GM19238 (cell line): ENCODE data around the gene VARS1.
"Not testable (repeated sequence)": the region's sequence is repeated elsewhere in the genome, so short reads cannot be mapped to it uniquely, and the experiment has no call there.

Experiments
- DNase-seq: peaks from one replicate; pipeline ENCODE4 v3.0.0; 2011; ENCODE audit warnings: low spot score; ENCODE audit not compliant: insufficient read length

Gene VARS1

DNA sequence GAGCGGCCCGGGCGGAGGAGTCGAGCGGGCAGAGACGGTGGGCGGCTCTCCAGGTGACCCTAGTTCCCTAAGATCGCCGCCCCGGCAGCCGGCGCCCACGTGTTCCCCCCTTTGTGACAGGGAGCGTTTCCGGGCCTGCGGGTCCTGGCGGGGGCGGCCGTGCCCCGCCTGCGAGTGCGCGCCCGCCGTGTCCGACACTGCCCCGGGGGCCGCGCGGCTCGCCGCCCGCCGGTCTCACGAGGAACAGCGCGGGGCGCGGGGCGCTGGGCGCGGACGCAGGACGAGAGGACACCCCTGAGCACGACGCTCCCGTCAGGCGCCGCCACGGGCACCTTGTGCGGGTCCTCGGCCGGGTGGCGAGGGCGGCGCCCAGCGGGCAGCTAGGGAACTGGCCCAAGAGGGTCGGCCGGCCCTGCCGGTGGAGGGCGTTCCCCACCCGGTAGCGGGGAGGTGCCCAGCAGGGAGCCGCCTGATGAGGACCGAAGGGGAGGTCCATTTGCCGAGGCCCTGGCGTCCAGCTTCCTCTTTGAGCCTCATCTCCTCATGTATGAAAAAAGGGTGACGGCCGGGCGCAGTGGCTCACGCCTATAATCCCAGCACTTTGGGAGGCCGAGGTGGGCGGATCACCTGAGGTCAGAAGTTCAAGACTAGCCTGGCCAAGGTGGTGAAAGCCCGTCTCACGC, at the start of gene VARS1:
Gene VARS1 (minus strand): TSS at position 137 of the 683 bp plus-strand sequence. CDS start 535 bp downstream, outside the sequence.
- DNase-seq = peak; percentile 96

GRCh38 chr6:31844507-31844906, 49.0 kb upstream of the VARS1 start:
- no peak for DNase-seq

DNA sequence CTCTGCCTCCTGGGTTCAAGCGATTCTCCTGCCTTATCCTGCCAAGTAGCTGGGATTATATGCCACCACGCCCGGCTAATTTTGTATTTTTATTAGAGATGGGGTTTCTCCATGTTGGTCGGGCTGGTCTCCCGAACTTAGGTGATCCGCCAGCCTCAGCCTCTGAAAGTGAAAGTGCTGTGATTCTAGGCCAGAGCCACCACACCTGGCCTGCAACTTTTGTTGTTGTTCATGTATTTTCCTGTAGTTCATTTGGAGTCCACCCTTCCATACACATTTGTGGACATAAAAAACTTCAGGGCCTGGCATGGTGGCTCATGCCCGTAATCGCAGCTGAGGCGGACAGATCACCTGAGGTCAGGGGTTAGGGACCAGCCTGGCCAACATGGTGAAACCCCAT, 46.5 kb upstream of the VARS1 start:
- no peak for DNase-seq

- DNase-seq = not testable (repeated sequence)
Measured at GRCh38 chr6:31839779-31840126, 44.2 kb upstream of the VARS1 start.

- no peak for DNase-seq
Measured at GRCh38 chr6:31838968-31839367, 43.4 kb upstream of the VARS1 start.

- DNase-seq = not testable (repeated sequence)
Measured at GRCh38 chr6:31838114-31838553, 42.6 kb upstream of the VARS1 start.

DNA sequence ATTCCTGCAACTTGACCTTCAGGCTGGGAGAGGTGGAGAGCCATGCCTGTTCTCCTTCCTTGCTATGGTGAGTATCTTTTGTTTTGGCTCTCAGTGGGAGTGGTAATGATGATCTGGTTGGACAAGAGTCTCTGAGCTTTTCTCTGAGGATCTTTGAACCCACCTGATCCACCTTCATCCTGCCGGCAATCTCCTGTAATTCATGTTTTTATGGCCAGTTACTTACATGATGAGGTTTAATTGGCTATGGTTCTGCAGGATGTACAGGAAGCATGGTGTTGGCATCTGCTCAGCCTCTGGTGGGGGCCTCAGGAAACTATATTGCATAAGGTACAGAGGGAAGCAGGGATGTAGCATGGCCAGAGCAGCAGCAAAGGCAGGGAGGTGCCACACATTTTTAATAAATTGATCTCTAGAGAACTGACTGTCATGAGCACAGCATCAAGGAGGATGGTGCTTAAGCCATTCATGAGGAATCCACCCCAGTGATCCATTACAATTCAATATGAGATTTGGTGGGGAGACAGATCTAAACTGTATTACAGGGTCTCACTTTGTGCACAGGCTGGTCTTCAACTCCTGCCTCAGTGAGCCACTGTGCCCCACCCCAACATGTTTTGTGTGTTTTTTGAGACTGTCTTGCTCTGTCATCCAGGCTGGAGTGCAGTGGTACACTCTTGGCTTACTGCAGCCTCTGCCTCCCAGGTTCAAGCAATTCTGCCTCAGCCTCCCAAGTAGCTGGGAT, 42.0 kb upstream of the VARS1 start:
- no peak for DNase-seq

DNA sequence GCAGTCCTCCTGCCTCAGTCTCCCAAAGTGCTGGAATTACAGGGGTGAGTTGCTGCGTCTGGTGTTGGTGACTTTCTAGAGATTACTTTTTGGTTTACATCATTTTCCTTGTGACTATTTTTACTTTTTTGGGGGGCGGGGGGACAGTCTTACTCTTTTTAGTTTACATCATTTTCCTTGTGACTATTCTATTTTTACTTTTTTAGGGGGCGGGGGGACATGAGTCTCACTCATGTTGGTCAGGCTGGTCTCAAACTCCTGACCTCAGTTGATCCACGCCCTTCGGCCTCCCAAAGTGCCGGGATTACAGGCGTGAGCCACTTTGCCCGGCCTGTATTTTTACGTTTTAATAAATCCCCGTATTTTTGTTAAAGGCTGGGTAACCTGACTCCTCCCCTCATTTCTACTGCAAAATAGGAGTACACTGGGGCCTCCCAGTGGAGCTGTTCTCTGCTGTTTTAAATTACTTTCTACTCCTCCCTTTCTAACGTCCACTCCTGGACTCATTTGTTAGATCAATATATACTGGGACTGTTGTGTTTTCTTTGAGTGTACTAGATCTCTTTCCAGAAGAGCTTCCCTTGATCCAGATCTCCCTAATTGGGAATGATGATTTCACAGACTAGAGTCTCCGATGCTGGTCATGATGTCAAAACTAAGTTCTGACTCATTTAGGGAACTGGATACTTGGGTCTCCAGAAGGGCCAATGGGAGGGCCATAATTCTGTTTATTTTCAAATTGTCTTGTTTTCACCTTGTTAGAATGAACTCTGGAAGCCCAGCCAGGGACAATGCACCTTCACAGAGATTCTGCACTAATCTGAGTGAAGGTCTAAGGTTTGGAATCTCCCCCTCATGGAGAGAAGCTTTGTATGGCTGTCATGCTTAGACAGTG, 41.2 kb upstream of the VARS1 start:
- no peak for DNase-seq

- DNase-seq = no peak
Measured at GRCh38 chr6:31836047-31836473, 40.5 kb upstream of the VARS1 start.

DNA sequence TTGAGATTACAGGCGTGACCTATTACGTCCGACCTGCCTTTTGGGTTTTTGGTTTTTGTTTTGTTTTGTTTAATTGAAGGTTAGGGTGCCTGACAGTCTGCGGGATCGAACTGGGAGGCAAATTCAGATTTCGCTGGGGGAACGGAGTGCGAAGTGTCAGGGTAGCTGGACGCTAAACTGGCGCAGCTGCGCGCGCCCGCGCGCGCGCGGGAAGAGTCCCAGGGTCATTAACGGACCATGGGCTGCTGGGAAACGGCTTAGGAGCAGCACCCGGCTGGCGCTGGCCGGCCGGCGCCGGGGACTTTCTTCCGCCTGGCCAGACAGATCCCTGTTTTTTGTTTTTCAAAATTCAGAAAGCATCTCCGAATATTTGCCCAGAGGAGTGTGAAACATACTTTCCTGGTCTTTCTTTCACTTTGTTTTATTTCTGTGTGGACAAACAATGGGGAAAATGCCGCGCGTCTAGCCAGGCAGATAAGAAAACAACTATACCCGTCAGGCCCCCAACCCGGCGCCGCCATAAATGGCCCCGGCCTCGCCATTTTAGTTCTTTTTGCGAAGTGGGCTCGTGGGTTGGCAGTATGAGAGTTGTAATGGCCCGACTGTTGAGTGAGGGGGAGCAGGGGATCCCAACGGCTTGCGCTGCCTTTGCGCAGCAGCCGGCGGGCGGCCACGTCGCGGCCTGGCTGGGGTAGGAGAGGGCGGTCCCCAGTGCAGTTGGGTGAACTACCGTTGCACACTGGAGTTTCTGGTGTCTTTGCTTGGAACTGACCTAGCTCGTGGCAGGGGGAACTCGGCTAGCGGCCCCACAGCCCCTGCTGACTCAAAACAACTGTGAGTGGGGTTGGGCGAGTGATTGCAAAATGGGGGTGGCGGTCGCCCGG, 39.1 kb upstream of the VARS1 start:
- peak; percentile 71 for DNase-seq

- no peak for DNase-seq
Measured at GRCh38 chr6:31831350-31832215, 36.0 kb upstream of the VARS1 start.

DNA sequence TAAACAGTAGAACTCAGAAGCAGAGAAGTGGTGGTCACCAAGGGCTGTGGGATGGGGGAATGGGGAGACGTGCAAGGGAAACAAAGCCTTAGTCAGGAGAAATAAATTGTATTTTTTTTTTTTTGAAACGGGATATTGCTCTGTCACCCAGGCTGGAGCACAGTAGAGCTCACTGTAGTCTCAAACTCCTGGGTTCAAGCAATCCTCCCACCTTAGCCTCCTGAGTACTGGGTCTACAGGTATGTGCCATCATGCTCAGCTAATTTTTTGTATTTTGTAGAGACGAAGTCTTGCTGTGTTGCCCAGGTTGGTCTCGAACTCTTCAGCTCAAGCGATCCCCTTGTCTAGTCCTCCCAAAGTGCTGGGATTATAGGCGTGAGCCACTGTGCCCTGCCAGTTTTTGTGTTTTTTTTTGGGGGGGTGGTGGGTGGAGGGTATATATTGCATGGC, 35.4 kb upstream of the VARS1 start:
- DNase-seq = no peak

DNA sequence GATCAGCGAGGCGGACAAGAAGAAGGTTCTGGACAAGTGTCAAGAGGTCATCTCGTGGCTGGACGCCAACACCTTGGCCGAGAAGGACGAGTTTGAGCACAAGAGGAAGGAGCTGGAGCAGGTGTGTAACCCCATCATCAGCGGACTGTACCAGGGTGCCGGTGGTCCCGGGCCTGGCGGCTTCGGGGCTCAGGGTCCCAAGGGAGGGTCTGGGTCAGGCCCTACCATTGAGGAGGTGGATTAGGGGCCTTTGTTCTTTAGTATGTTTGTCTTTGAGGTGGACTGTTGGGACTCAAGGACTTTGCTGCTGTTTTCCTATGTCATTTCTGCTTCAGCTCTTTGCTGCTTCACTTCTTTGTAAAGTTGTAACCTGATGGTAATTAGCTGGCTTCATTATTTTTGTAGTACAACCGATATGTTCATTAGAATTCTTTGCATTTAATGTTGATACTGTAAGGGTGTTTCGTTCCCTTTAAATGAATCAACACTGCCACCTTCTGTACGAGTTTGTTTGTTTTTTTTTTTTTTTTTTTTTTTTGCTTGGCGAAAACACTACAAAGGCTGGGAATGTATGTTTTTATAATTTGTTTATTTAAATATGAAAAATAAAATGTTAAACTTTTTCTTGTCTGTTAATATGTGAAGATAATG, 34.2 kb upstream of the VARS1 start:
- DNase-seq = no peak

DNA sequence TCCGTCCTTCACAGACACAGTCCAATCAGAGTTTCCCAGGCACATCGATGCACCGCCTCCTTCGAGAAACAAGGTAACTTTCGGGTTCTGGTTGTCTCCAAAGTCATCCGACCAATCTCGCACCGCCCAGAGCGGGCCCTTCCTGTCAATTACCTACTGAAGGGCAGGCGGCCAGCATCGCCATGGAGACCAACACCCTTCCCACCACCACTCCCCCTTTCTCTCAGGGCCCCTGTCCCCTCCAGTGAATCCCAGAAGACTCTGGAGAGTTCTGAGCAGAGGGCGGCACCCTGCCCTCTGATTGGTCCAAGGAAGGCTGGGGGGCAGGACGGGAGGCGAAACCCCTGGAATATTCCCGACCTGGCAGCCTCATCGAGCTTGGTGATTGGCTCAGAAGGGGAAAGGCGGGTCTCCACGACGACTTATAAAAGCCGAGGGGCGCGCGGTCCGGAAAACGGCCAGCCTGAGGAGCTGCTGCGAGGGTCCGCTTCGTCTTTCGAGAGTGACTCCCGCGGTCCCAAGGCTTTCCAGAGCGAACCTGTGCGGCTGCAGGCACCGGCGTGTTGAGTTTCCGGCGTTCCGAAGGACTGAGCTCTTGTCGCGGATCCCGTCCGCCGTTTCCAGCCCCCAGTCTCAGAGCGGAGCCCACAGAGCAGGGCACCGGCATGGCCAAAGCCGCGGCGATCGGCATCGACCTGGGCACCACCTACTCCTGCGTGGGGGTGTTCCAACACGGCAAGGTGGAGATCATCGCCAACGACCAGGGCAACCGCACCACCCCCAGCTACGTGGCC, 31.9 kb upstream of the VARS1 start, which contains the start of gene HSPA1B:
Gene HSPA1B (plus strand): TSS at position 453 of the 794 bp plus-strand sequence. CDS start 213 bp downstream, at position 666.
- DNase-seq = peak; percentile 85

GRCh38 chr6:31826793-31827285, 31.3 kb upstream of the VARS1 start:
- DNase-seq = peak; percentile 49

- DNase-seq = no peak
Measured at GRCh38 chr6:31825553-31825952, 30.0 kb upstream of the VARS1 start.

DNA sequence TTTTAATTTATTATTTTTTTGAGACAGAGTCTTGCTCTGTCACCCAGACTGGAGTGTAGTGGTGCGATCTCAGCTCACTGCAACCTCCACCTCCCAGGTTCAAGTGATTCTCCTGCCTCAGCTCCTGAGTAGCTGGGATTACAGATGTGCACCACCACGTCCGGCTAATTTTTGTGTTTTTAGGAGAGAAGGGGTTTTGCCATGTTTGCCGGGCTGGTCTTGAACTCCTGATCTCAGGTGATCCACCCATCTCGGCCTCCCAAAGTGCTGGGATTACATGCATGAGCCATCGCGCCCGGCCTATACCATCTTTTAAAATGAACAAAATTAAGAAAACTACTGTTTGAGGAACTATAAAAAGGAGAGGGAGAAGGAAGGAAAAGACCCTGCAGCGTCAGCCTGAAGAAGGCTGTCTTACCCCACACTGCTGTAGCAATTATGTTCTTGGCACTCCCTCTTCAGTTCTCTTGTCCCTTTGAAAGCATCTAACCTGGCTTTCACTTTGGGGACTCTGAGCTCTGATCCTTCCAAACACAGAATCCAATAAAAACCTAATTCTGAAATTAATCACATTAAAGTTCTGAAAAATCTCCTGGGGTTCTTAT, 28.1 kb upstream of the VARS1 start:
- DNase-seq = not testable (repeated sequence)
